ENCODE data around the gene KCNG1. TPM values are rescaled to one million over a fixed set of nuclear protein-coding genes. Genes with fewer than 3 reads are reported as not detected.

Gene KCNG1
- total and polyA plus RNA-seq, 2 experiments from 2014 or later = 8.1 to 26.3 TPM

DNA sequence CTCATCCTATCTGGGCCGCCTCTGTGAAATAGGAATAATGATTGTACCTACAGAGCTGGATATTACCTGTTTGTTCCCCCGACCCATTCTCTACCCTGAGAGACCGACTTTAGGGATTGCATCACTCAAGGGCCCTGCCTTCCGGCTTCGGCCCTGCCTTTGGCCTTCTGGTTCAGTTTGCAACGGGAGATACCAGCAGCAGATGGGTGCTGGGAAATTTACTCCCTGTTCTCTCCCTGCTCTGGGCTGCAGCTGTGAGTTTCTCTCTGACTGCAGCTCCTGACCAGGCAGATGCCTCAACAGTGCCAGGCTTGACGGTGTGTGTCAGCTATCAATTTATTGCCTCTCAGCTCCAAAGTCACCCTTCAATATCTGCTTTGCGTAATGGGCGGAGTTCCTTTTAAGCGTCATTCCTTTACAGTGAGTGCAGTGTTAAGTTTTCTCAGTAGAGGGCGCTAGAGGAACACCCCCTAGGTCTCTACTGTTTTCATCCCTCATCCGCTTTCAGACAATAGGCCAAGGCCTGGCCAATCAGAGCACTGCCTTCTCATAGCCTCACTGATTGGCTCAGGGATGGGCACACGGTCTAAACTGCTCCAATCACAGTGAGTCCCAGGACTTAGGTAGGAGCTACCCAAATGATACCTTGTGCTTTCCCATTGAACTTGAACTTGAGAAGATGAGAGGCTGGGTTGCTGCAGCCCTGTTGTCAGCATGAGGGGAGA is 30.0 kb downstream of the KCNG1 start:
- peaks cover 31% of the 10 kb centered on the region for H3K4me1 Mint-ChIP-seq

DNA sequence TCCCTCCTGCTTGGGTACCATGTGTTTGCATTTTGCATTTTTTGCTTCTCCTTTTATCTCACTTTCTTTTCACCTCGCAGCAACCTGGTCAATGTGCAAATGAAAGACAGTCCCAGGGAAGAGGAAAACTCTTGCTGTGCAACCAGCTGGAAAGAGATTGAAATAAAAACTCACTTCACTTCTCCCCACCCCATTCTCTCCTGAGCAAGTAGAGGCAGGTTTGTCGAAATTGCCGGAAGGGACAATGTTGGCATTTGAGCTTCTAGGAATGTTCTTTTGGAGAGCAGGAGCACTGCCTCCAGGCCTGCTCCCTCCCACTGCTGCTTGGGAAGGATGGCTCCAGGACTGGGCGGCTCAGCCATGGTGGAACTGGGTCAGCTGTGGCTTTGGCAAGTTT is 30.6 kb downstream of the KCNG1 start:
- H3K27me3 ChIP-seq (ENCODE audit: insufficient read depth) = no peaks in the 10 kb centered on the region
- H3K9me3 Mint-ChIP-seq = peaks cover 6% of the 10 kb centered on the region; the same call in 2 of the 3 replicates
- H3K4me3 ChIP-seq = no peak overlapping the region; the same call in 1 of the 2 replicates
- H3K36me3 ChIP-seq (ENCODE audit: insufficient read depth) = no peaks in the 10 kb centered on the region
- peak overlapping the region; percentile 86 for H3K27ac ChIP-seq (ENCODE audit: low read depth)
- peak overlapping the region; percentile 55 for H3K4me2 ChIP-seq
- H4K20me1 ChIP-seq (replicated peaks; ENCODE audit: insufficient read depth) = no peaks in the 10 kb centered on the region
- peak overlapping the region; percentile 97 for H3K27ac Mint-ChIP-seq
- peak; percentile 65 for ATAC-seq
- peaks cover 32% of the 10 kb centered on the region for H3K4me1 Mint-ChIP-seq
- peaks cover 12% of the 10 kb centered on the region; the same call in 1 of the 2 replicates for H3K4me1 ChIP-seq (ENCODE audit: insufficient read depth)
- peak overlapping the region; percentile 52 for H3K4me3 Mint-ChIP-seq
- H3F3A ChIP-seq (replicated peaks; ENCODE audit: low read depth) = 0 out of 2 replicates have a peak, but pooled peaks cover 3% of the 10 kb centered on the region
- no peaks in the 10 kb centered on the region for H3K79me2 ChIP-seq (replicated peaks; ENCODE audit: insufficient read depth)
- H3K9me2 ChIP-seq (ENCODE audit: insufficient read depth) = no peaks in the 10 kb centered on the region
- TF ChIP-seq, protein P1, sequence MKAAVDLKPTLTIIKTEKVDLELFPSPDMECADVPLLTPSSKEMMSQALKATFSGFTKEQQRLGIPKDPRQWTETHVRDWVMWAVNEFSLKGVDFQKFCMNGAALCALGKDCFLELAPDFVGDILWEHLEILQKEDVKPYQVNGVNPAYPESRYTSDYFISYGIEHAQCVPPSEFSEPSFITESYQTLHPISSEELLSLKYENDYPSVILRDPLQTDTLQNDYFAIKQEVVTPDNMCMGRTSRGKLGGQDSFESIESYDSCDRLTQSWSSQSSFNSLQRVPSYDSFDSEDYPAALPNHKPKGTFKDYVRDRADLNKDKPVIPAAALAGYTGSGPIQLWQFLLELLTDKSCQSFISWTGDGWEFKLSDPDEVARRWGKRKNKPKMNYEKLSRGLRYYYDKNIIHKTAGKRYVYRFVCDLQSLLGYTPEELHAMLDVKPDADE (IDR thresholded peaks at IDR 0.05) = 0 out of 2 replicates have a peak, but pooled peaks have one; percentile 22
- TF ChIP-seq CREB1 (CRISPR knock-in tag; IDR thresholded peaks at IDR 0.05; ENCODE audit: low read depth) (no peak), EZH2 (IDR thresholded peaks at IDR 0.05; ENCODE audit: low read depth, unreplicated experiment) (no peak), STAT1 (IDR thresholded peaks at IDR 0.05; ENCODE audit: unreplicated experiment) (no peak), NANOG (IDR thresholded peaks at IDR 0.05; ENCODE audit: borderline replicate concordance) (peak; percentile 23; the same call in 1 of the 2 replicates)
- TF ChIP-seq, protein P2, sequence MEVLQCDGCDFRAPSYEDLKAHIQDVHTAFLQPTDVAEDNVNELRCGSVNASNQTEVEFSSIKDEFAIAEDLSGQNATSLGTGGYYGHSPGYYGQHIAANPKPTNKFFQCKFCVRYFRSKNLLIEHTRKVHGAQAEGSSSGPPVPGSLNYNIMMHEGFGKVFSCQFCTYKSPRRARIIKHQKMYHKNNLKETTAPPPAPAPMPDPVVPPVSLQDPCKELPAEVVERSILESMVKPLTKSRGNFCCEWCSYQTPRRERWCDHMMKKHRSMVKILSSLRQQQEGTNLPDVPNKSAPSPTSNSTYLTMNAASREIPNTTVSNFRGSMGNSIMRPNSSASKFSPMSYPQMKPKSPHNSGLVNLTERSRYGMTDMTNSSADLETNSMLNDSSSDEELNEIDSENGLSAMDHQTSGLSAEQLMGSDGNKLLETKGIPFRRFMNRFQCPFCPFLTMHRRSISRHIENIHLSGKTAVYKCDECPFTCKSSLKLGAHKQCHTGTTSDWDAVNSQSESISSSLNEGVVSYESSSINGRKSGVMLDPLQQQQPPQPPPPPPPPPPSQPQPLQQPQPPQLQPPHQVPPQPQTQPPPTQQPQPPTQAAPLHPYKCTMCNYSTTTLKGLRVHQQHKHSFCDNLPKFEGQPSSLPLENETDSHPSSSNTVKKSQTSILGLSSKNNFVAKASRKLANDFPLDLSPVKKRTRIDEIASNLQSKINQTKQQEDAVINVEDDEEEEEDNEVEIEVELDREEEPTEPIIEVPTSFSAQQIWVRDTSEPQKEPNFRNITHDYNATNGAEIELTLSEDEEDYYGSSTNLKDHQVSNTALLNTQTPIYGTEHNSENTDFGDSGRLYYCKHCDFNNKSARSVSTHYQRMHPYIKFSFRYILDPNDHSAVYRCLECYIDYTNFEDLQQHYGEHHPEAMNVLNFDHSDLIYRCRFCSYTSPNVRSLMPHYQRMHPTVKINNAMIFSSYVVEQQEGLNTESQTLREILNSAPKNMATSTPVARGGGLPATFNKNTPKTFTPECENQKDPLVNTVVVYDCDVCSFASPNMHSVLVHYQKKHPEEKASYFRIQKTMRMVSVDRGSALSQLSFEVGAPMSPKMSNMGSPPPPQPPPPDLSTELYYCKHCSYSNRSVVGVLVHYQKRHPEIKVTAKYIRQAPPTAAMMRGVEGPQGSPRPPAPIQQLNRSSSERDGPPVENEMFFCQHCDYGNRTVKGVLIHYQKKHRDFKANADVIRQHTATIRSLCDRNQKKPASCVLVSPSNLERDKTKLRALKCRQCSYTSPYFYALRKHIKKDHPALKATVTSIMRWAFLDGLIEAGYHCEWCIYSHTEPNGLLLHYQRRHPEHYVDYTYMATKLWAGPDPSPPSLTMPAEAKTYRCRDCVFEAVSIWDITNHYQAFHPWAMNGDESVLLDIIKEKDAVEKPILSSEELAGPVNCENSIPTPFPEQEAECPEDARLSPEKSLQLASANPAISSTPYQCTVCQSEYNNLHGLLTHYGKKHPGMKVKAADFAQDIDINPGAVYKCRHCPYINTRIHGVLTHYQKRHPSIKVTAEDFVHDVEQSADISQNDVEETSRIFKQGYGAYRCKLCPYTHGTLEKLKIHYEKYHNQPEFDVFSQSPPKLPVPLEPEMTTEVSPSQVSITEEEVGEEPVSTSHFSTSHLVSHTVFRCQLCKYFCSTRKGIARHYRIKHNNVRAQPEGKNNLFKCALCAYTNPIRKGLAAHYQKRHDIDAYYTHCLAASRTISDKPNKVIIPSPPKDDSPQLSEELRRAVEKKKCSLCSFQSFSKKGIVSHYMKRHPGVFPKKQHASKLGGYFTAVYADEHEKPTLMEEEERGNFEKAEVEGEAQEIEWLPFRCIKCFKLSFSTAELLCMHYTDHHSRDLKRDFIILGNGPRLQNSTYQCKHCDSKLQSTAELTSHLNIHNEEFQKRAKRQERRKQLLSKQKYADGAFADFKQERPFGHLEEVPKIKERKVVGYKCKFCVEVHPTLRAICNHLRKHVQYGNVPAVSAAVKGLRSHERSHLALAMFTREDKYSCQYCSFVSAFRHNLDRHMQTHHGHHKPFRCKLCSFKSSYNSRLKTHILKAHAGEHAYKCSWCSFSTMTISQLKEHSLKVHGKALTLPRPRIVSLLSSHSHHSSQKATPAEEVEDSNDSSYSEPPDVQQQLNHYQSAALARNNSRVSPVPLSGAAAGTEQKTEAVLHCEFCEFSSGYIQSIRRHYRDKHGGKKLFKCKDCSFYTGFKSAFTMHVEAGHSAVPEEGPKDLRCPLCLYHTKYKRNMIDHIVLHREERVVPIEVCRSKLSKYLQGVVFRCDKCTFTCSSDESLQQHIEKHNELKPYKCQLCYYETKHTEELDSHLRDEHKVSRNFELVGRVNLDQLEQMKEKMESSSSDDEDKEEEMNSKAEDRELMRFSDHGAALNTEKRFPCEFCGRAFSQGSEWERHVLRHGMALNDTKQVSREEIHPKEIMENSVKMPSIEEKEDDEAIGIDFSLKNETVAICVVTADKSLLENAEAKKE (CRISPR knock-in tag; IDR thresholded peaks at IDR 0.05) = peak; percentile 55; the same call in 1 of the 2 replicates
- H2AFZ ChIP-seq = no peak overlapping the region
- peak; percentile 65 for DNase-seq (ENCODE audit: low spot score)
- H3K27me3 Mint-ChIP-seq (ENCODE audit: insufficient read depth, low read depth, poor library complexity) = peaks cover 23% of the 10 kb centered on the region
- H3K36me3 Mint-ChIP-seq (ENCODE audit: low read depth) = no peaks in the 10 kb centered on the region

More for the DNA sequence above, 30.0 kb downstream of the KCNG1 start:
- H4K20me1 ChIP-seq (replicated peaks; ENCODE audit: insufficient read depth) = no peaks in the 10 kb centered on the region
- 0 out of 2 replicates have a peak, but pooled peaks cover 3% of the 10 kb centered on the region for H3F3A ChIP-seq (replicated peaks; ENCODE audit: low read depth)
- TF ChIP-seq CREB1 (CRISPR knock-in tag; IDR thresholded peaks at IDR 0.05; ENCODE audit: low read depth) (peak; percentile 81), EZH2 (IDR thresholded peaks at IDR 0.05; ENCODE audit: low read depth, unreplicated experiment) (no peak), STAT1 (IDR thresholded peaks at IDR 0.05; ENCODE audit: unreplicated experiment) (no peak)
- TF ChIP-seq, protein P3, sequence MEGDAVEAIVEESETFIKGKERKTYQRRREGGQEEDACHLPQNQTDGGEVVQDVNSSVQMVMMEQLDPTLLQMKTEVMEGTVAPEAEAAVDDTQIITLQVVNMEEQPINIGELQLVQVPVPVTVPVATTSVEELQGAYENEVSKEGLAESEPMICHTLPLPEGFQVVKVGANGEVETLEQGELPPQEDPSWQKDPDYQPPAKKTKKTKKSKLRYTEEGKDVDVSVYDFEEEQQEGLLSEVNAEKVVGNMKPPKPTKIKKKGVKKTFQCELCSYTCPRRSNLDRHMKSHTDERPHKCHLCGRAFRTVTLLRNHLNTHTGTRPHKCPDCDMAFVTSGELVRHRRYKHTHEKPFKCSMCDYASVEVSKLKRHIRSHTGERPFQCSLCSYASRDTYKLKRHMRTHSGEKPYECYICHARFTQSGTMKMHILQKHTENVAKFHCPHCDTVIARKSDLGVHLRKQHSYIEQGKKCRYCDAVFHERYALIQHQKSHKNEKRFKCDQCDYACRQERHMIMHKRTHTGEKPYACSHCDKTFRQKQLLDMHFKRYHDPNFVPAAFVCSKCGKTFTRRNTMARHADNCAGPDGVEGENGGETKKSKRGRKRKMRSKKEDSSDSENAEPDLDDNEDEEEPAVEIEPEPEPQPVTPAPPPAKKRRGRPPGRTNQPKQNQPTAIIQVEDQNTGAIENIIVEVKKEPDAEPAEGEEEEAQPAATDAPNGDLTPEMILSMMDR (conservative IDR thresholded peaks at IDR 0.05; ENCODE audit: low read depth in 2 of 2) = peak; percentile 87 to 93
- DNase-seq (ENCODE audit: low spot score) = peak; percentile 95
- peak; percentile 93 for ATAC-seq
- H2AFZ ChIP-seq = 0 out of 2 replicates have a peak overlapping the region, but pooled peaks have one; percentile 14
- peak overlapping the region; percentile 86 for H3K27ac ChIP-seq (ENCODE audit: low read depth)
- H3K4me2 ChIP-seq = peak overlapping the region; percentile 55
- no peaks in the 10 kb centered on the region for H3K36me3 ChIP-seq (ENCODE audit: insufficient read depth)
- Mint-ChIP-seq H3K36me3 (ENCODE audit: low read depth) (no peaks in the 10 kb centered on the region), H3K4me3 (peak overlapping the region; percentile 52), H3K9me3 (peaks cover 6% of the 10 kb centered on the region; the same call in 2 of the 3 replicates), H3K27ac (peak overlapping the region; percentile 97), H3K27me3 (ENCODE audit: insufficient read depth, low read depth, poor library complexity) (peaks cover 23% of the 10 kb centered on the region)
- H3K27me3 ChIP-seq (ENCODE audit: insufficient read depth) = no peaks in the 10 kb centered on the region
- peaks cover 12% of the 10 kb centered on the region; the same call in 1 of the 2 replicates for H3K4me1 ChIP-seq (ENCODE audit: insufficient read depth)
- H3K4me3 ChIP-seq = no peak overlapping the region; the same call in 1 of the 2 replicates
- no peaks in the 10 kb centered on the region for H3K9me2 ChIP-seq (ENCODE audit: insufficient read depth)
- H3K79me2 ChIP-seq (replicated peaks; ENCODE audit: insufficient read depth) = no peaks in the 10 kb centered on the region
